AG04450 (cell line): ENCODE data around the gene KCNQ2. TPM values are rescaled to one million over a fixed set of nuclear protein-coding genes. Genes with fewer than 3 reads are reported as not detected.
"Not testable (repeated sequence)": the region's sequence is repeated elsewhere in the genome, so short reads cannot be mapped to it uniquely, and the experiment has no call there.

Experiments
- CTCF ChIA-PET: fragments of 300-600, 350-600 bp; formaldehyde crosslinking; extraction: SDS; loops from one replicate; lab custom pipeline; 2022; ENCODE audit warnings: antibody characterized with exemption, inconsistent platforms; lab: Charles Lee
- POLR2A ChIA-PET: fragments of 350-600 bp; formaldehyde crosslinking; extraction: SDS; loops from one replicate; lab custom pipeline; 2021; ENCODE audit warnings: antibody characterized with exemption, inconsistent platforms; lab: Yijun Ruan, JAX
- DNase-seq: peaks from one replicate; pipeline ENCODE4 v3.0.0-alpha.2; 2011; ENCODE audit warnings: low read depth, low spot score
- H3K27ac ChIP-seq: one replicate; pipeline ENCODE4 v1.5.1; 2012; ENCODE audit warnings: low read depth, low read length, control low read depth
- H3K27me3 ChIP-seq: one replicate; pipeline ENCODE4 v1.6.0; 2012; ENCODE audit warnings: low read length; ENCODE audit not compliant: control insufficient read depth, insufficient read depth
- H3K4me3 ChIP-seq: 2 replicates; pipeline ENCODE4 v1.5.1; 2011; ENCODE audit warnings: mild to moderate bottlenecking, low read depth, low read length, control low read depth
- H3K9me3 ChIP-seq: 2 replicates; pipeline ENCODE4 v1.5.1; 2012; ENCODE audit warnings: low read length; ENCODE audit not compliant: control insufficient read depth, insufficient read depth
- polyA plus RNA-seq: library from polyadenylated mRNA; depleted of rRNA; stranded (reverse); fragments of >200 nt; gene quantifications from 2 replicates; pipeline ENCODE4 v1.2.3, GENCODE V29; 2011
- TF ChIP-seq, protein P1 (sequence below): IDR thresholded peaks from 2 replicates; pipeline ENCODE4 v1.5.1; 2011; ENCODE audit warnings: low read depth, low read length, control low read depth, inconsistent platforms

The KCNQ2 gene
- polyA plus RNA-seq, 1 experiment: not detected

- H3K9me3 ChIP-seq: peaks cover 5% of the 10 kb centered on the region
- no peak for DNase-seq
- H3K27me3 ChIP-seq: peaks cover 23% of the 10 kb centered on the region
- ChIA-PET POLR2A (no interaction called here), CTCF (no interaction called here)
- TF ChIP-seq, protein P1, sequence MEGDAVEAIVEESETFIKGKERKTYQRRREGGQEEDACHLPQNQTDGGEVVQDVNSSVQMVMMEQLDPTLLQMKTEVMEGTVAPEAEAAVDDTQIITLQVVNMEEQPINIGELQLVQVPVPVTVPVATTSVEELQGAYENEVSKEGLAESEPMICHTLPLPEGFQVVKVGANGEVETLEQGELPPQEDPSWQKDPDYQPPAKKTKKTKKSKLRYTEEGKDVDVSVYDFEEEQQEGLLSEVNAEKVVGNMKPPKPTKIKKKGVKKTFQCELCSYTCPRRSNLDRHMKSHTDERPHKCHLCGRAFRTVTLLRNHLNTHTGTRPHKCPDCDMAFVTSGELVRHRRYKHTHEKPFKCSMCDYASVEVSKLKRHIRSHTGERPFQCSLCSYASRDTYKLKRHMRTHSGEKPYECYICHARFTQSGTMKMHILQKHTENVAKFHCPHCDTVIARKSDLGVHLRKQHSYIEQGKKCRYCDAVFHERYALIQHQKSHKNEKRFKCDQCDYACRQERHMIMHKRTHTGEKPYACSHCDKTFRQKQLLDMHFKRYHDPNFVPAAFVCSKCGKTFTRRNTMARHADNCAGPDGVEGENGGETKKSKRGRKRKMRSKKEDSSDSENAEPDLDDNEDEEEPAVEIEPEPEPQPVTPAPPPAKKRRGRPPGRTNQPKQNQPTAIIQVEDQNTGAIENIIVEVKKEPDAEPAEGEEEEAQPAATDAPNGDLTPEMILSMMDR: no peak
- H3K4me3 ChIP-seq: no peak overlapping the region
- no peak overlapping the region for H3K27ac ChIP-seq
Measured at GRCh38 chr20:63482021-63482587, 9.6 kb upstream of the KCNQ2 start.

- Histone ChIP-seq H3K4me3 (no peak overlapping the region), H3K27ac (no peak overlapping the region), H3K9me3 (peaks cover 4% of the 10 kb centered on the region), H3K27me3 (peaks cover 26% of the 10 kb centered on the region)
- POLR2A ChIA-PET: no interaction called here
- CTCF ChIA-PET: no interaction called here
- TF ChIP-seq, protein P1: no peak
- DNase-seq: no peak
Measured at GRCh38 chr20:63481503-63481902, 9.0 kb upstream of the KCNQ2 start.

DNA sequence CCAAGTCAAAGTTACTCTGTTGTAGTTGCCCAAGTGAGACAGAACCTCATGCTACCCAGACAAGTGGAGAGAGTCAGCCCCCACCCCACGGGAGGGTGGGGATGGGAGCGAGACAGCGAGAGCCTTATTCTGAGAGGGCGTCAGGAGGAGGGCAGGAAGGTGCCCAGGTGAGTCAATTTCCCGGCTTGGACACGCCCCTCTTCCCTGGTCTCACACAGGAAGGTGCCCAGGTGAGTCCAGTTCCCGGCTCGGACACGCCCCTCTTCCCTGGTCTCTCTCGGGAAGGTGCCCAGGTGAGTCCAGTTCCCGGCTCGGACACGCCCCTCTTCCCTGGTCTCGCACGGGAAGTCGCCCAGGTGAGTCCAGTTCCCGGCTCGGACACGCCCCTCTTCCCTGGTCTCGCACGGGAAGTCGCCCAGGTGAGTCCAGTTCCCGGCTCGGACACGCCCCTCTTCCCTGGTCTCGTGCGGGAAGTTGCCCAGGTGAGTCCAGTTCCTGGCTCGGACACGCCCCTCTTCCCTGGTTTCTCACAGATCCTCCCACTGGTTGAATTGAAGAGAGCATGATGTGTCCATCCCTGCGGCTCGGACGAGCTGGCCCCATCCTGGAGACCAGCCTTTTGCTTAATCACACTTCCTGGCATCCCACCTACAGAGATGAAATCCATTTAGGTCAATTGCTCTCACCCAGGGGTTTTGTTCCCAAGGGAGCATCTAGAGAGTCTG lies 7.4 kb upstream of the KCNQ2 start:
- H3K4me3 ChIP-seq, POLR2A ChIA-PET, DNase-seq, CTCF ChIA-PET, H3K9me3 ChIP-seq, H3K27ac ChIP-seq: not testable (repeated sequence)
- H3K27me3 ChIP-seq: peaks cover 33% of the 10 kb centered on the region

DNA sequence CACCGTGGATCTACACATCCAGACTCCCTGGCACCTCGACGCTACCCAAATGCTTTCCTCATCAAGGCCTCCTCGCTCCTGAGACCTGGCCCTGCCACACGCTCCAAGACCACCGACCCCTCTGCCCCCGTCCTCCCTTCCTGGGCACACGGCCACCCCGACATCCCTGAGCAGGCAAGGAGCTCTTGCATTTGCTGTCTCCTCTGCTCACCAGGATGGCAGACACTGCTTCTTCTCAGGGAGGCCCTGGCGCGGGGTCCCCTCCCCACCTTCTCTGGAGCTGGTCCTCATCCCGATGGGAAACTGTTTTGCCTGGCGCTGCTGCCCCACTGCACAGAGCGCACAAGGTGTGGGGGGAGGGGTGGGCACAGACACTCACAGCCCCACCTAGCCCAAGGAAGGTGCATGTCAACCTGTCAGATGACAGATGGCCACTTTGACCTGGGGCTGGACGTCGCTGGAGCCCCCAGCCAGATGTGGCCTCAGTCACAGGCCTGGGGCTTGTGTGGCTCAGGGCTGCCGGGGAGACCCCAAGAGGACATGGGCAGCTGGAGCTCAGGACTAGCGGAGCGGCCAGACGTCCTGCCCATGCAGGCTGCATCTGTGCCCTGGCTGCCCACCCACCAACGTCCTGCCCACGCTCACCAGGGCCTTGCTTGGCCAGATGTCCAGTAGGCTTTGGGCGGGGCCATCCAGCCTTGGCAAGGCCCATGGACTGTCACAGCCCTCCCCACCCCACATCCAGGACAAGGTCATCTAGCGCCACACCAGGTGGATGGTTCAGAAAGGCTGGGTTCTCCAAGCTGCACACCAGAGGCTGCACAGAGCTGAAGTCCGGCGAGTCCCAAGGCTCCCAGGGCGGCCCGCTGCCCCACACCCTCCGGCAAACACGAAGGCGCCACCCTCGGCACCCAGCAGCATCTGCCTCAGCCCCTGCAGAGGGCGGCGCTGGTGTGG lies 6.2 kb upstream of the KCNQ2 start:
- TF ChIP-seq, protein P1: no peak
- Histone ChIP-seq H3K9me3 (no peaks in the 10 kb centered on the region; the same call in 1 of the 2 replicates), H3K4me3 (no peak overlapping the region), H3K27ac (no peak overlapping the region), H3K27me3 (peaks cover 45% of the 10 kb centered on the region)
- CTCF ChIA-PET: no interaction called here
- no peak for DNase-seq
- POLR2A ChIA-PET: no interaction called here

GRCh38 chr20:63477944-63478343 lies 5.5 kb upstream of the KCNQ2 start:
- POLR2A ChIA-PET: no interaction called here
- DNase-seq: no peak
- H3K4me3 ChIP-seq: no peak overlapping the region
- H3K27me3 ChIP-seq: peaks cover 50% of the 10 kb centered on the region
- H3K27ac ChIP-seq: no peak overlapping the region
- no peaks in the 10 kb centered on the region; the same call in 1 of the 2 replicates for H3K9me3 ChIP-seq
- TF ChIP-seq, protein P1: no peak
- CTCF ChIA-PET: no interaction called here
